ENCODE data around the gene EGFL8.

Gene EGFL8

DNA sequence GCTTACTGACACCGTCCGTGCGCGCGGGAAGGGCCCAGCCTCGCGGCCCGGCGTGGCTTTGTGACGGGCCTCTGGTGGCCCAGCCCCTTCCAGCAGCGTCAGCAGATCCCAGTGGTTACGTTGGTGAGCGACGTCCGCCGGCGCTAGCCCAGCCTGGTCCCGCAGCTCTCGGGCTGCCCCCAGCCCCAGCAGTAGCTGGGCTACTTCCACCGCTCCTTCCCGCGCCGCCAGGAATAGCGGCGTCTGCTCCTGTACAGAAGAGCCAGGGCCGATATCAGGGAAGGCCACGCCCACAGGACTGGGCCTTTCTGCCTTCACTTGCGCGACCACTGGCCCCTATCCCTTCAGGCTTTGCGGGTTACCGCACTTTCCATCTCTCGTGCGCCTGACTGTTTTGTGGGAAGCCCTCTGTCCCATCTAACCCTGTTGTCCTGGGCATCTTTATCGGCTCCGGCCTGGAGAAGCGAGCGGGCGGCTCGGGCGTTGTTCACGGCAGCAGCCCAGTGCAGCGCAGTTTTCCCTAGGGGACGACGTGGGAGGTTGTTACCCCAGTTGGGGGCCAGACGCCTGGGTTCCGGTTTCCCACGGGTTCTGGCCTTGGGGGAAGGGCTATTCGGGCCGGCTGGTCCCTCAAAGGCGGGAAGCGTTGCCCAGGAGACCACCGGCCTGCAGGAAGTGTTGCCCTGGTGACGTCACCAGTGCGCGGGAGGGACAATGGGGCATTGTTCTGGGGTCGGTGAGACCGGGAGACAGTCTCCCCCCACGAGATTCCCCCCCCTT is 31.7 kb downstream of the EGFL8 start:
- Histone ChIP-seq H3K36me3 (ENCODE audit: insufficient read depth, low read depth, low read length) (no peaks in the 10 kb centered on the region), H3K27ac (ENCODE audit: low read length) (peak overlapping the region; percentile 100), H3K9me3 (ENCODE audit: insufficient read depth, low read depth, low read length) (no peaks in the 10 kb centered on the region), H3K4me1 (ENCODE audit: insufficient read depth, low read length) (peaks cover 20% of the 10 kb centered on the region; the same call in 1 of the 2 replicates), H3K27me3 (ENCODE audit: insufficient read depth, low read length) (no peaks in the 10 kb centered on the region), H3K4me3 (ENCODE audit: low read length) (peak overlapping the region; percentile 99), H3K9ac (ENCODE audit: low read depth, low read length) (peak overlapping the region; percentile 100)

DNA sequence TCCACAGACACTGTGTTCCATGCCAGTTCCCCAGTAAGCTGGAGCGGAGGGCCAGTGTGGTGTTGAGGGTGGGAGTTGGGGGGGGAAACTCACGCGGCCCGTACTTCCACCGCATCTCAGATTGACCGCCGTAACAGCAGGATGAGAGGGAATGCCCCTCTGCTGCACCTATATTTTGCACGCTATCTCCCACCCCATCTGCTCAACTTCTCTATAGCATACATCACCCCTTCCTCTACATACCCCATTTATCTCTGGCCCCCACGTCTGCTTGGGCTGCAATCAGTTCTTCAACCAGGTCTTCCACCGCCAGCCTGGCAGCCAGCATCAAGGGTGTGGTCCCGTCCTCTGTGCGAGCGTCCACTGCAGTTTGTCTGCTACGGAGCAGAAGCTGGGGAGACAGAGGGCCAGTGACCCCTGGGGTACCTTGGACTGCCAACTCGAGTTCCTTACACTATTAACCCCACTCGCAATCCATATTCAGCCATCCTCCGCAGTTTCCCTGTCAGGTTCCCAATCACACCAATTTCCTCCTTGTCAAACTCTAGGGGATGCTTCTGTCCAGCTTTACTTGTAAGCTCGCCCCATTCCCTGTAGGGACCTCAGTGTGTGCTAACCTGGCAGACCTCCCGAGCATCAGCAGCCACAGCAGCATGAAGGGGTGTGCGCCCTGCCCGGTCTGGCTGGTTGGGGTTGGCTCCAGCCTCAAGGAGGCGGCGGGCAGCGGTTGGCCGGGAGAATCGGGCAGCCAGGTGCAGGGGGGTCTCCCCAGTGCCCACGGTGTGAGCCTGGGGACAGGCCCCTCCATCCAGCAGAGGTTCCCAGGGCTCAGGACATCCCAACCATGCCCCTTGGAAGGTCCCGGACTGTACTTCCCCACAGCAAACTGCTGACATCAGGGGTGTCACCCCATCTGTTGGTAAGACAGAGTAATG is 32.6 kb downstream of the EGFL8 start:
- peak overlapping the region; percentile 99 for H3K4me3 ChIP-seq (ENCODE audit: low read length)
- H3K27me3 ChIP-seq (ENCODE audit: insufficient read depth, low read length), result no peaks in the 10 kb centered on the region
- no peaks in the 10 kb centered on the region for H3K36me3 ChIP-seq (ENCODE audit: insufficient read depth, low read depth, low read length)
- H3K9ac ChIP-seq (ENCODE audit: low read depth, low read length), result peak overlapping the region; percentile 100
- H3K9me3 ChIP-seq (ENCODE audit: insufficient read depth, low read depth, low read length), result no peaks in the 10 kb centered on the region
- H3K27ac ChIP-seq (ENCODE audit: low read length), result peak overlapping the region; percentile 100
- peaks cover 17% of the 10 kb centered on the region; the same call in 1 of the 2 replicates for H3K4me1 ChIP-seq (ENCODE audit: insufficient read depth, low read length)

DNA sequence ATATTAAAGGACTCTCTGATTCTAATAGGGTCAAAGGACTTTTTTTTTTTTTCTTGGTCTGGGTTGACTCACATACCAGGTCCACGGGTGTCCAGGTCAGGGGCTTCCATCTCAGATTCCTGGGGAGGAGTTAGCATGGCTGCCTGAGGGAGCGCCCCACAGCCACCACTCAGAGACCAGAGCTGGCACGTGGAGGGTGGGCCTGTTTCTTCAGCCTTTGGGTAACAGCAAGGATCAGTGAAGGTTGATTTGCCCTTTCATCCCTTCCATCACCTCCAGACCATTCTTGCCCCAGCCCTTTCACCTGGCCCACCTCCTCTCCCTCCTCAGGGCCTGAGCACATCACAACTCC is 33.9 kb downstream of the EGFL8 start:
- Histone ChIP-seq H3K36me3 (ENCODE audit: insufficient read depth, low read depth, low read length) (no peaks in the 10 kb centered on the region), H3K9ac (ENCODE audit: low read depth, low read length) (no peak overlapping the region), H3K4me3 (ENCODE audit: low read length) (no peak overlapping the region), H3K4me1 (ENCODE audit: insufficient read depth, low read length) (peaks cover 12% of the 10 kb centered on the region; the same call in 1 of the 2 replicates), H3K27ac (ENCODE audit: low read length) (no peak overlapping the region), H3K9me3 (ENCODE audit: insufficient read depth, low read depth, low read length) (no peaks in the 10 kb centered on the region), H3K27me3 (ENCODE audit: insufficient read depth, low read length) (no peaks in the 10 kb centered on the region)

GRCh38 chr6:32198866-32199265 is 34.5 kb downstream of the EGFL8 start:
- H3K9ac ChIP-seq (ENCODE audit: low read depth, low read length), result no peak overlapping the region
- no peak overlapping the region for H3K27ac ChIP-seq (ENCODE audit: low read length)
- H3K36me3 ChIP-seq (ENCODE audit: insufficient read depth, low read depth, low read length), result no peaks in the 10 kb centered on the region
- H3K4me3 ChIP-seq (ENCODE audit: low read length), result no peak overlapping the region
- no peaks in the 10 kb centered on the region for H3K9me3 ChIP-seq (ENCODE audit: insufficient read depth, low read depth, low read length)
- H3K27me3 ChIP-seq (ENCODE audit: insufficient read depth, low read length), result no peaks in the 10 kb centered on the region
- peaks cover 12% of the 10 kb centered on the region; the same call in 1 of the 2 replicates for H3K4me1 ChIP-seq (ENCODE audit: insufficient read depth, low read length)

GRCh38 chr6:32200711-32201475 is 36.5 kb downstream of the EGFL8 start:
- Histone ChIP-seq H3K9ac (ENCODE audit: low read depth, low read length) (no peak overlapping the region), H3K27ac (ENCODE audit: low read length) (no peak overlapping the region), H3K9me3 (ENCODE audit: insufficient read depth, low read depth, low read length) (no peaks in the 10 kb centered on the region)

GRCh38 chr6:32202186-32202585 is 37.8 kb downstream of the EGFL8 start:
- Histone ChIP-seq H3K4me3 (ENCODE audit: low read length) (no peak overlapping the region), H3K9me3 (ENCODE audit: insufficient read depth, low read depth, low read length) (no peaks in the 10 kb centered on the region), H3K27me3 (ENCODE audit: insufficient read depth, low read length) (peaks cover 7% of the 10 kb centered on the region; the same call in 1 of the 2 replicates), H3K27ac (ENCODE audit: low read length) (no peak overlapping the region), H3K9ac (ENCODE audit: low read depth, low read length) (no peak overlapping the region), H3K36me3 (ENCODE audit: insufficient read depth, low read depth, low read length) (no peaks in the 10 kb centered on the region), H3K4me1 (ENCODE audit: insufficient read depth, low read length) (no peaks in the 10 kb centered on the region; the same call in 1 of the 2 replicates)

More at GRCh38 chr6:32200711-32201475, 36.5 kb downstream of the EGFL8 start:
- Histone ChIP-seq H3K36me3 (ENCODE audit: insufficient read depth, low read depth, low read length) (no peaks in the 10 kb centered on the region), H3K4me1 (ENCODE audit: insufficient read depth, low read length) (peaks cover 5% of the 10 kb centered on the region; the same call in 1 of the 2 replicates), H3K4me3 (ENCODE audit: low read length) (no peak overlapping the region), H3K27me3 (ENCODE audit: insufficient read depth, low read length) (peaks cover 7% of the 10 kb centered on the region; the same call in 1 of the 2 replicates)

GRCh38 chr6:32203426-32204267 is 39.3 kb downstream of the EGFL8 start:
- Histone ChIP-seq H3K27ac (ENCODE audit: low read length) (no peak overlapping the region), H3K4me1 (ENCODE audit: insufficient read depth, low read length) (no peaks in the 10 kb centered on the region), H3K9ac (ENCODE audit: low read depth, low read length) (no peak overlapping the region), H3K4me3 (ENCODE audit: low read length) (no peak overlapping the region), H3K9me3 (ENCODE audit: insufficient read depth, low read depth, low read length) (no peaks in the 10 kb centered on the region), H3K27me3 (ENCODE audit: insufficient read depth, low read length) (peaks cover 7% of the 10 kb centered on the region; the same call in 1 of the 2 replicates), H3K36me3 (ENCODE audit: insufficient read depth, low read depth, low read length) (no peaks in the 10 kb centered on the region)

DNA sequence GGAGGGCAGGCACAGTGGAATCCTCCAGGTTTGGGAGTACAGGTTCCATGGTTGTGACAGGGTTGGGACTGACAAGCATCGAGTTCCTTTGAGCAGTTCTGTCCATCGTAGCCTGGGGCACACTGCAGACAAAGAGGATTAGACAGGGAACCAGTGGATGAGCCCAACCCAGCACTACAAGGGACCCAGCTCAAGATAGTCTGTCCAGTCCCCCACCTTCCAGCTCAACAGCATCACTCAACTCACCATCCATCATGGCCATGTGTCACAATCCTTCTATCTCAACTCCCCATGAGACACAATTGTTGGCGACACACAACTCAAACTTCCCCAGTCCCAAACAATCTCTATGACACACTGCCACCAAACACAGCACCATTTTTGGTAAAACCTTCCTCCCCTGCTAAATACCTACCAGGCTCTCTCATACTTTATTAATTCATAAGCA is 39.9 kb downstream of the EGFL8 start:
- Histone ChIP-seq H3K27me3 (ENCODE audit: insufficient read depth, low read length) (peaks cover 7% of the 10 kb centered on the region; the same call in 1 of the 2 replicates), H3K9me3 (ENCODE audit: insufficient read depth, low read depth, low read length) (no peaks in the 10 kb centered on the region), H3K4me3 (ENCODE audit: low read length) (no peak overlapping the region), H3K4me1 (ENCODE audit: insufficient read depth, low read length) (no peaks in the 10 kb centered on the region), H3K36me3 (ENCODE audit: insufficient read depth, low read depth, low read length) (no peaks in the 10 kb centered on the region), H3K27ac (ENCODE audit: low read length) (no peak overlapping the region), H3K9ac (ENCODE audit: low read depth, low read length) (no peak overlapping the region)

- peaks cover 7% of the 10 kb centered on the region; the same call in 1 of the 2 replicates for H3K27me3 ChIP-seq (ENCODE audit: insufficient read depth, low read length)
- H3K9ac ChIP-seq (ENCODE audit: low read depth, low read length), result no peak overlapping the region
- H3K27ac ChIP-seq (ENCODE audit: low read length), result no peak overlapping the region
- H3K4me1 ChIP-seq (ENCODE audit: insufficient read depth, low read length), result no peaks in the 10 kb centered on the region
- no peaks in the 10 kb centered on the region for H3K9me3 ChIP-seq (ENCODE audit: insufficient read depth, low read depth, low read length)
- H3K4me3 ChIP-seq (ENCODE audit: low read length), result no peak overlapping the region
- H3K36me3 ChIP-seq (ENCODE audit: insufficient read depth, low read depth, low read length), result no peaks in the 10 kb centered on the region
These were observed 44.6 kb downstream of the EGFL8 start for GRCh38 chr6:32208996-32209395.

DNA sequence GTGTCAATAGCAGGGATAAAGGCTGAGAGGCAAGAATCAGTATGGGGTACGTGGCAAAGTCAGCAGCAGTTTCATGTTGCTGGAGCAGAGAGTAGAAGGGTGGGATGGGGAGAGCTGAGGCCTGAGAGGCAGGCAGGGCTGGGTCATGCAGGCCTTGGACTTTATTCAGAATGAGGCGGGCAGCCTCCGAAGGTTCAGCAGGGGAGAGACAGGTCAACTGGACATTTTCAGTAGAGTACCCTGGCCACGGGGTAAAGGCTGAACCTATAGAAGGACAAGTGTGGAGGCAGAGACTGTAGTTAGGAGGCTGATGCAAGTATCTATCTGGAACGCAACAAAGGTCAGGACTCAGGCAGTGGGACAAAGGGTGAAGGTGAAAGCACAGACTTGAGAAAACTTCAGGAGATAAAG is 45.8 kb downstream of the EGFL8 start:
- no peaks in the 10 kb centered on the region for H3K4me1 ChIP-seq (ENCODE audit: insufficient read depth, low read length)
- no peaks in the 10 kb centered on the region for H3K9me3 ChIP-seq (ENCODE audit: insufficient read depth, low read depth, low read length)
- H3K36me3 ChIP-seq (ENCODE audit: insufficient read depth, low read depth, low read length), result no peaks in the 10 kb centered on the region
- no peak overlapping the region for H3K4me3 ChIP-seq (ENCODE audit: low read length)
- H3K9ac ChIP-seq (ENCODE audit: low read depth, low read length), result no peak overlapping the region
- no peak overlapping the region for H3K27ac ChIP-seq (ENCODE audit: low read length)
- H3K27me3 ChIP-seq (ENCODE audit: insufficient read depth, low read length), result no peaks in the 10 kb centered on the region
